Neural progenitor cell (in vitro differentiated cells): ENCODE results near the gene SERPINE1. TPM values are rescaled to one million over a fixed set of nuclear protein-coding genes. Genes with fewer than 3 reads are reported as not detected.

Experiments
- DNase-seq: peaks from one replicate; pipeline ENCODE4 v3.0.0-alpha.2; 2016; ENCODE audit warnings: low spot score
- H2AFZ ChIP-seq: fragments of 200-600 bp; sonication (generic); replicated peaks from 2 replicates; pipeline ENCODE4 v1.6.1; 2016; ENCODE audit warnings: antibody characterized with exemption
- H3F3A ChIP-seq: fragments of 200-600 bp; sonication (generic); 2 replicates; pipeline ENCODE4 v1.6.1; 2016; ENCODE audit warnings: antibody characterized with exemption, low read depth
- H3K27ac ChIP-seq: fragments of 200-600 bp; sonication (generic); 2 replicates; pipeline ENCODE4 v1.5.1; 2016; ENCODE audit warnings: mild to moderate bottlenecking
- H3K27me3 ChIP-seq: fragments of 200-600 bp; sonication (generic); 2 replicates; pipeline ENCODE4 v1.6.1; 2016; ENCODE audit warnings: mild to moderate bottlenecking, moderate library complexity
- H3K36me3 ChIP-seq: fragments of 200-600 bp; sonication (generic); 2 replicates; pipeline ENCODE4 v1.5.1; 2016
- H3K4me1 ChIP-seq: fragments of 200-600 bp; sonication (generic); 2 replicates; pipeline ENCODE4 v1.6.1; 2016; ENCODE audit warnings: mixed run types
- H3K4me2 ChIP-seq: fragments of 200-600 bp; sonication (generic); 2 replicates; pipeline ENCODE4 v1.6.1; 2016
- H3K4me3 ChIP-seq: fragments of 200-600 bp; sonication (generic); 2 replicates; pipeline ENCODE4 v1.5.1; 2016
- H3K79me2 ChIP-seq: fragments of 200-600 bp; sonication (generic); 2 replicates; pipeline ENCODE4 v1.6.1; 2016; ENCODE audit warnings: low read depth
- H3K9ac ChIP-seq: fragments of 200-600 bp; sonication (generic); 2 replicates; pipeline ENCODE4 v1.6.1; 2016
- H3K9me3 ChIP-seq: fragments of 200-600 bp; sonication (generic); 2 replicates; pipeline ENCODE4 v1.5.1; 2016; ENCODE audit warnings: low read depth
- H4K20me1 ChIP-seq: fragments of 200-600 bp; sonication (generic); 2 replicates; pipeline ENCODE4 v1.6.1; 2016; ENCODE audit warnings: low read depth
- H3K27ac Mint-ChIP-seq: 3 replicates; pipeline ENCODE4 v1.8.0; 2021; ENCODE audit warnings: mixed read lengths
- H3K27me3 Mint-ChIP-seq: 2 replicates; pipeline ENCODE4 v1.8.0; 2022; ENCODE audit warnings: low read depth, mild to moderate bottlenecking, inconsistent platforms, moderate library complexity, mixed read lengths; ENCODE audit not compliant: insufficient read depth
- H3K36me3 Mint-ChIP-seq: 3 replicates; pipeline ENCODE4 v1.8.0; 2021; ENCODE audit warnings: mixed read lengths
- H3K4me1 Mint-ChIP-seq: 3 replicates; pipeline ENCODE4 v1.8.0; 2021; ENCODE audit warnings: mixed read lengths
- H3K4me3 Mint-ChIP-seq: 3 replicates; pipeline ENCODE4 v1.8.0; 2021; ENCODE audit warnings: mild to moderate bottlenecking, moderate library complexity, mixed read lengths
- H3K9me3 Mint-ChIP-seq: 3 replicates; pipeline ENCODE4 v1.8.0; 2020; ENCODE audit warnings: mixed read lengths
- EZH2 ChIP-seq: fragments of 200-600 bp; sonication (generic); IDR thresholded peaks from 2 replicates; pipeline ENCODE4 v1.6.1; 2017; ENCODE audit warnings: antibody characterized with exemption, mild to moderate bottlenecking, moderate library complexity
- EZH2phosphoT487 ChIP-seq: fragments of 200-600 bp; sonication (generic); IDR thresholded peaks from 2 replicates; pipeline ENCODE4 v1.6.1; 2017; ENCODE audit warnings: antibody characterized with exemption
- total RNA-seq: library from RNA; depleted of rRNA; stranded (reverse); fragments of >200 nt; gene quantifications from 2 replicates; pipeline ENCODE4 v1.2.3, GENCODE V29; 2015; ENCODE audit warnings: low replicate concordance
- TF ChIP-seq, protein P1 (sequence below): fragments of 200-600 bp; sonication (generic); IDR thresholded peaks from 2 replicates; pipeline ENCODE4 v1.5.1; 2017; ENCODE audit warnings: antibody characterized with exemption, mild to moderate bottlenecking

The SERPINE1 gene
- total RNA-seq, 1 donor from 2014 or later, result not detected

DNA sequence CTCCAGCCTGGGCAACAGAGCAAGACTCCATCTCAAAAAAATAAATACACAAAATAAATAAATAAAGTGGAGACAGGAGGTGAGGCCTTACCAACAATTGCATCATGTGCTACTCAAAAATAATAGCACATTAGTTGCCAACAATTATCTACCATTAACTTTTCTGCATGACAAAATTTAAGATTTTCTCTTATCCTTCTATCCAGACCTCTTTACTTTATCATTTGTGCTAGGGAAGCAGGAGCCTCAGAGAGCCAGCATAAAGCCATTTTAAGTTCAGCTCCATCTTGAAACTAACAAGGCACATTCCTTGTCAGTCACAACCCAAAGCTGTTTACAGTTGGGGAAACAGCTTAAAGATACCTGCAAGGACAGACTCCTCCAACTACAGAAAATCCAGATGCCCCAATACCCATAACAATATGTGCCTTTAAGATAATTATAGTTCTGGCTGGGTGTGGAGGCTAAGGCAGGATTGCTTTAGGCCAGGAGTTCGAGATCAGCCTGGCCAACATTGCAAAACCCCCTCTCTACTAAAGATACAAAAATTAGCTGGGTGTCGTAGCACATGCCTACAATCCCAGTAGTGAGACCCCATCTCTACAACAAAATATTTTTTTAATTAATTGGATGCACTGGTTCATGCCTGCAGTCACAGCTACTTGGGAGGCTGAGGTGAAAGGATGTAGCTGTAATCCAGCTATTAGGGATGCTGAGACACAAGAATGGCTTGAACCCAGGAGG lies 25.2 kb downstream of the SERPINE1 start:
- Histone ChIP-seq H3K9ac (no peak overlapping the region), H3K4me3 (no peak overlapping the region), H3K4me2 (no peak overlapping the region), H3K9me3 (no peaks in the 10 kb centered on the region), H3K4me1 (peaks cover 7% of the 10 kb centered on the region), H3F3A (peaks cover 21% of the 10 kb centered on the region), H3K79me2 (peaks cover 8% of the 10 kb centered on the region), H3K27me3 (no peaks in the 10 kb centered on the region), H3K36me3 (no peaks in the 10 kb centered on the region), H3K27ac (no peak overlapping the region), H4K20me1 (no peaks in the 10 kb centered on the region), H2AFZ (no peak overlapping the region)
- DNase-seq, result no peak
- peaks cover 31% of the 10 kb centered on the region for H3K4me1 Mint-ChIP-seq
- TF ChIP-seq, protein P1, sequence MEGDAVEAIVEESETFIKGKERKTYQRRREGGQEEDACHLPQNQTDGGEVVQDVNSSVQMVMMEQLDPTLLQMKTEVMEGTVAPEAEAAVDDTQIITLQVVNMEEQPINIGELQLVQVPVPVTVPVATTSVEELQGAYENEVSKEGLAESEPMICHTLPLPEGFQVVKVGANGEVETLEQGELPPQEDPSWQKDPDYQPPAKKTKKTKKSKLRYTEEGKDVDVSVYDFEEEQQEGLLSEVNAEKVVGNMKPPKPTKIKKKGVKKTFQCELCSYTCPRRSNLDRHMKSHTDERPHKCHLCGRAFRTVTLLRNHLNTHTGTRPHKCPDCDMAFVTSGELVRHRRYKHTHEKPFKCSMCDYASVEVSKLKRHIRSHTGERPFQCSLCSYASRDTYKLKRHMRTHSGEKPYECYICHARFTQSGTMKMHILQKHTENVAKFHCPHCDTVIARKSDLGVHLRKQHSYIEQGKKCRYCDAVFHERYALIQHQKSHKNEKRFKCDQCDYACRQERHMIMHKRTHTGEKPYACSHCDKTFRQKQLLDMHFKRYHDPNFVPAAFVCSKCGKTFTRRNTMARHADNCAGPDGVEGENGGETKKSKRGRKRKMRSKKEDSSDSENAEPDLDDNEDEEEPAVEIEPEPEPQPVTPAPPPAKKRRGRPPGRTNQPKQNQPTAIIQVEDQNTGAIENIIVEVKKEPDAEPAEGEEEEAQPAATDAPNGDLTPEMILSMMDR, result no peak
- no peak for TF ChIP-seq EZH2
- TF ChIP-seq EZH2phosphoT487, result no peak
- H3K27me3 Mint-ChIP-seq, result peaks cover 7% of the 10 kb centered on the region
- H3K9me3 Mint-ChIP-seq, result peaks cover 3% of the 10 kb centered on the region
- H3K4me3 Mint-ChIP-seq, result no peak overlapping the region
- no peak overlapping the region for H3K27ac Mint-ChIP-seq
- peaks cover 5% of the 10 kb centered on the region for H3K36me3 Mint-ChIP-seq

DNA sequence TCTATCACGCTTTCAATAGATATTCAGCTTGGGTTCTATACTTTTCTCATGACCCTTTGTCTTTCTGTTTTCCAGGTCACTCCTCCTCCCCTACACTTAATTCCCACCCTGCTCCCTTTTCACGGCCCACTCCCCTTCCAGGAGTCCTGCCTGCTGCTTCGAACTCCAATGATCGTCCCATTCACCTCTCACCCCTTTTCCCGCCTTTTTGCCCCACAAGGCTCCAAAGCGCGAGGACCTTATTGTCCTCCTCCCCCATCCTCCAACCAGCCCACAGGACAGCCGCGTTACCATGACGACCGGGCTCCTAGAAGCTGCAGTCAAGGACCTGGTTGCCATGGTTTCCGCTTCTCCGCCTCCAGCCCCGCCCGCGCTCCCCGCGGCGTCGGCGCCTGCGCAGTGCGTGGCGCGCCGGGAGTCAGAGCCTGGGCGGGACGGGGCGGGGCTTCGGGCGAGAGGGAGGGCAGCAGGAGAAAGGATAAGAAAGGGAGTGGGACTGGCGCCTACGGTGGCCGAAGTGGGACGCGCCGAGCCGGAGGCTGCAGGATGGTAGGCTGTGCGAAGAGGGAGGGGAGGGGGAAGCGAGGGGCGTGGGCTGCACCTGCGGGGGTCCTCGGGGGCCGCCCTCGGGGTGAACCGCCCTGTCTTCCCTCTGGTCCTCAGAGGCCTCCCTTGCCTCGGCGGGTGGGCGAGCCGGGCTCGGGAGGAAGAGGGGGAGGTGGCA lies 27.2 kb downstream of the SERPINE1 start, which contains the start of gene AP1S1:
Gene AP1S1 (plus strand): TSS at position 508 of the 724 bp plus-strand sequence. CDS start 39 bp downstream, at position 547.
- H3K4me3 ChIP-seq, result peak within 1 kb of the TSS; percentile 86
- peak within 1 kb of the TSS; percentile 85 for H3K4me2 ChIP-seq
- H3K79me2 ChIP-seq, result peaks cover 8% of the 10 kb centered on the region
- Mint-ChIP-seq H3K4me3 (peak within 1 kb of the TSS; percentile 89), H3K27ac (peak within 1 kb of the TSS; percentile 96), H3K36me3 (peaks cover 9% of the 10 kb centered on the region), H3K27me3 (peaks cover 9% of the 10 kb centered on the region), H3K9me3 (peaks cover 3% of the 10 kb centered on the region), H3K4me1 (peaks cover 40% of the 10 kb centered on the region)
- H3K27ac ChIP-seq, result no peak within 1 kb of the TSS
- DNase-seq, result peak; percentile 100
- H4K20me1 ChIP-seq, result no peaks in the 10 kb centered on the region
- H3K9ac ChIP-seq, result no peak within 1 kb of the TSS
- no peaks in the 10 kb centered on the region for H3K9me3 ChIP-seq
- TF ChIP-seq EZH2 (no peak), EZH2phosphoT487 (no peak)
- TF ChIP-seq, protein P1, result no peak
- H2AFZ ChIP-seq, result no peak within 1 kb of the TSS
- no peaks in the 10 kb centered on the region for H3K27me3 ChIP-seq
- H3K4me1 ChIP-seq, result peaks cover 7% of the 10 kb centered on the region
- peaks cover 21% of the 10 kb centered on the region for H3F3A ChIP-seq
- no peaks in the 10 kb centered on the region for H3K36me3 ChIP-seq

- H3F3A ChIP-seq, result peaks cover 21% of the 10 kb centered on the region
- no peak for TF ChIP-seq EZH2phosphoT487
- TF ChIP-seq, protein P1, result no peak
- TF ChIP-seq EZH2, result no peak
- H3K4me1 ChIP-seq, result peaks cover 7% of the 10 kb centered on the region
- no peaks in the 10 kb centered on the region for H4K20me1 ChIP-seq
- no peaks in the 10 kb centered on the region for H3K27me3 ChIP-seq
- no peaks in the 10 kb centered on the region for H3K36me3 ChIP-seq
- peak overlapping the region; percentile 85 for H3K4me2 ChIP-seq
- Mint-ChIP-seq H3K4me1 (peaks cover 36% of the 10 kb centered on the region), H3K27ac (no peak overlapping the region), H3K27me3 (peaks cover 9% of the 10 kb centered on the region), H3K36me3 (peaks cover 11% of the 10 kb centered on the region), H3K4me3 (peak overlapping the region; percentile 89), H3K9me3 (peaks cover 3% of the 10 kb centered on the region)
- H3K9ac ChIP-seq, result no peak overlapping the region
- no peak overlapping the region for H2AFZ ChIP-seq
- H3K9me3 ChIP-seq, result no peaks in the 10 kb centered on the region
- no peak for DNase-seq
- peak overlapping the region; percentile 86 for H3K4me3 ChIP-seq
- no peak overlapping the region for H3K27ac ChIP-seq
- peaks cover 8% of the 10 kb centered on the region for H3K79me2 ChIP-seq
Measured at GRCh38 chr7:101154693-101155102, 27.8 kb downstream of the SERPINE1 start.
